ENCODE results near the gene INO80D.

DNA sequence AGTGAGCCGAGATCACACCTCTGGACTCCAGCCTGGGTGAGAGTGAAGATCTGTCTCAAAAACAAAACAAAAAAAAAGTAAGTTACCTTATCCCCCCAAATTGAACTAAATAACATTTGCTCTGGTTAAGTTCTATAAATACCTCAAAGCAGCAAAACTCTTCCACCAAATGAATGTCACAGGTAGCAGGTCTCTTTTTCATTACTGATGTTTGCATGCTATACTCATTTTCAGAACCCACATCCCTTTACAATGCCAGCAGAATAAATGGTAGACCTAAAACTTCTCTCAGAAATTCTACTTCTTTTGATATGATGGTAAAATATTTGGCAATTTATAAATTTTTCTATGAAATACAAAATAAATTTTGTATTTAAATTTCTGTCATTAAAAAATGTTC lies 22.3 kb downstream of the INO80D start:
- TF ChIP-seq, protein P1, sequence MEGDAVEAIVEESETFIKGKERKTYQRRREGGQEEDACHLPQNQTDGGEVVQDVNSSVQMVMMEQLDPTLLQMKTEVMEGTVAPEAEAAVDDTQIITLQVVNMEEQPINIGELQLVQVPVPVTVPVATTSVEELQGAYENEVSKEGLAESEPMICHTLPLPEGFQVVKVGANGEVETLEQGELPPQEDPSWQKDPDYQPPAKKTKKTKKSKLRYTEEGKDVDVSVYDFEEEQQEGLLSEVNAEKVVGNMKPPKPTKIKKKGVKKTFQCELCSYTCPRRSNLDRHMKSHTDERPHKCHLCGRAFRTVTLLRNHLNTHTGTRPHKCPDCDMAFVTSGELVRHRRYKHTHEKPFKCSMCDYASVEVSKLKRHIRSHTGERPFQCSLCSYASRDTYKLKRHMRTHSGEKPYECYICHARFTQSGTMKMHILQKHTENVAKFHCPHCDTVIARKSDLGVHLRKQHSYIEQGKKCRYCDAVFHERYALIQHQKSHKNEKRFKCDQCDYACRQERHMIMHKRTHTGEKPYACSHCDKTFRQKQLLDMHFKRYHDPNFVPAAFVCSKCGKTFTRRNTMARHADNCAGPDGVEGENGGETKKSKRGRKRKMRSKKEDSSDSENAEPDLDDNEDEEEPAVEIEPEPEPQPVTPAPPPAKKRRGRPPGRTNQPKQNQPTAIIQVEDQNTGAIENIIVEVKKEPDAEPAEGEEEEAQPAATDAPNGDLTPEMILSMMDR (conservative IDR thresholded peaks at IDR 0.05; ENCODE audit: low read depth, low read length), result no peak
- no peak for TF ChIP-seq EZH2 (IDR thresholded peaks at IDR 0.05; ENCODE audit: borderline replicate concordance, low read depth, low read length, poor library complexity, severe bottlenecking)
